ENCODE data around the gene PTPN12.

DNA sequence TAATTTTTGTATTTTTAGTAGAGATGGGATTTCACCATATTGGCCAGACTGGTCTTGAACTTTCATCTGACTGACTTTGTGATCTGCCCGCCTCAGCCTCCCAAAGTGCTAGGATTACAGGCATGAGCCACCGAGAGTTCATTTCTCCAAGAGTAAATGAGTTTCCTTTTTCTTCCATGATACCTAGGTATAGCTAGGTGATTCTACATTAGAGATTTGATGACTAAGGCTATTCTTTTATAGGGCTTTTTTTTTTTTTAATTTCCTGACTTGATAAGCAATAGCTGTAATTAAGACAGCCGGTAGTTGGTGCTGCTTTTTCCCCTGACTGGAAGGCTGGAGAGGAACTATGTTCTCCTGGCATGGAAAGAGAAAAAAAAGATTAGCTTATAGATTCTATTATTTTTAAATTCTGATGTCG is 3.3 kb downstream of the PTPN12 start:
- TF ChIP-seq, protein P1, sequence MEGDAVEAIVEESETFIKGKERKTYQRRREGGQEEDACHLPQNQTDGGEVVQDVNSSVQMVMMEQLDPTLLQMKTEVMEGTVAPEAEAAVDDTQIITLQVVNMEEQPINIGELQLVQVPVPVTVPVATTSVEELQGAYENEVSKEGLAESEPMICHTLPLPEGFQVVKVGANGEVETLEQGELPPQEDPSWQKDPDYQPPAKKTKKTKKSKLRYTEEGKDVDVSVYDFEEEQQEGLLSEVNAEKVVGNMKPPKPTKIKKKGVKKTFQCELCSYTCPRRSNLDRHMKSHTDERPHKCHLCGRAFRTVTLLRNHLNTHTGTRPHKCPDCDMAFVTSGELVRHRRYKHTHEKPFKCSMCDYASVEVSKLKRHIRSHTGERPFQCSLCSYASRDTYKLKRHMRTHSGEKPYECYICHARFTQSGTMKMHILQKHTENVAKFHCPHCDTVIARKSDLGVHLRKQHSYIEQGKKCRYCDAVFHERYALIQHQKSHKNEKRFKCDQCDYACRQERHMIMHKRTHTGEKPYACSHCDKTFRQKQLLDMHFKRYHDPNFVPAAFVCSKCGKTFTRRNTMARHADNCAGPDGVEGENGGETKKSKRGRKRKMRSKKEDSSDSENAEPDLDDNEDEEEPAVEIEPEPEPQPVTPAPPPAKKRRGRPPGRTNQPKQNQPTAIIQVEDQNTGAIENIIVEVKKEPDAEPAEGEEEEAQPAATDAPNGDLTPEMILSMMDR (IDR thresholded peaks at IDR 0.05; ENCODE audit: insufficient read depth, low read length), result no peak
- TF ChIP-seq POLR2AphosphoS5 (IDR thresholded peaks at IDR 0.05; ENCODE audit: low read depth) (no peak), GABPA (IDR thresholded peaks at IDR 0.05; ENCODE audit: low read depth) (no peak)
- TF ChIP-seq, protein P2, sequence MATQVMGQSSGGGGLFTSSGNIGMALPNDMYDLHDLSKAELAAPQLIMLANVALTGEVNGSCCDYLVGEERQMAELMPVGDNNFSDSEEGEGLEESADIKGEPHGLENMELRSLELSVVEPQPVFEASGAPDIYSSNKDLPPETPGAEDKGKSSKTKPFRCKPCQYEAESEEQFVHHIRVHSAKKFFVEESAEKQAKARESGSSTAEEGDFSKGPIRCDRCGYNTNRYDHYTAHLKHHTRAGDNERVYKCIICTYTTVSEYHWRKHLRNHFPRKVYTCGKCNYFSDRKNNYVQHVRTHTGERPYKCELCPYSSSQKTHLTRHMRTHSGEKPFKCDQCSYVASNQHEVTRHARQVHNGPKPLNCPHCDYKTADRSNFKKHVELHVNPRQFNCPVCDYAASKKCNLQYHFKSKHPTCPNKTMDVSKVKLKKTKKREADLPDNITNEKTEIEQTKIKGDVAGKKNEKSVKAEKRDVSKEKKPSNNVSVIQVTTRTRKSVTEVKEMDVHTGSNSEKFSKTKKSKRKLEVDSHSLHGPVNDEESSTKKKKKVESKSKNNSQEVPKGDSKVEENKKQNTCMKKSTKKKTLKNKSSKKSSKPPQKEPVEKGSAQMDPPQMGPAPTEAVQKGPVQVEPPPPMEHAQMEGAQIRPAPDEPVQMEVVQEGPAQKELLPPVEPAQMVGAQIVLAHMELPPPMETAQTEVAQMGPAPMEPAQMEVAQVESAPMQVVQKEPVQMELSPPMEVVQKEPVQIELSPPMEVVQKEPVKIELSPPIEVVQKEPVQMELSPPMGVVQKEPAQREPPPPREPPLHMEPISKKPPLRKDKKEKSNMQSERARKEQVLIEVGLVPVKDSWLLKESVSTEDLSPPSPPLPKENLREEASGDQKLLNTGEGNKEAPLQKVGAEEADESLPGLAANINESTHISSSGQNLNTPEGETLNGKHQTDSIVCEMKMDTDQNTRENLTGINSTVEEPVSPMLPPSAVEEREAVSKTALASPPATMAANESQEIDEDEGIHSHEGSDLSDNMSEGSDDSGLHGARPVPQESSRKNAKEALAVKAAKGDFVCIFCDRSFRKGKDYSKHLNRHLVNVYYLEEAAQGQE (IDR thresholded peaks at IDR 0.05; ENCODE audit: insufficient replicate concordance, low read depth), result no peak
